H1 (cell line): ENCODE data around the gene CELF2. TPM values are rescaled to one million over a fixed set of nuclear protein-coding genes. Genes with fewer than 3 reads are reported as not detected.

Experiments used
- BCL11A ChIP-seq, 2 experiments: IDR thresholded peaks; one replicate each; pipeline ENCODE4 v1.6.1; 2011; ENCODE audit warnings: low read depth in 2 of 2, low read length in 2 of 2, mild to moderate bottlenecking in 2 of 2
- CTBP2 ChIP-seq: IDR thresholded peaks from 2 replicates; pipeline ENCODE4 v1.7.0; 2011; ENCODE audit warnings: borderline replicate concordance, mild to moderate bottlenecking, moderate library complexity, mixed read lengths, low read length; ENCODE audit not compliant: insufficient read depth, insufficient read length
- EZH2 ChIP-seq: fragments of 200-600 bp; sonication (generic); IDR thresholded peaks from 2 replicates; pipeline ENCODE4 v1.7.1; 2012; ENCODE audit warnings: low read depth, mild to moderate bottlenecking, moderate library complexity, low read length, inconsistent platforms; ENCODE audit not compliant: severe bottlenecking
- polyA plus RNA-seq, 7 experiments: library from polyadenylated mRNA; depleted of rRNA in 3 of 7; stranded (reverse) in 5 of 7; unstranded in 2 of 7; fragments of >200 nt in 5 of 7; fragments of 200-250 nt in 2 of 7; gene quantifications; 1 replicate in 5 of 7; 2 replicates in 1 of 7; 4 replicates in 1 of 7; pipeline versions ENCODE4 v1.2.1 to v1.2.3, GENCODE V29; 2011 to 2013; ENCODE audit warnings: missing spikeins in 2 of 7, mixed read lengths in 2 of 7
- total RNA-seq: library from RNA; stranded (reverse); fragmentation: NEBNext Ultra II Directional; extraction: Animal tissue kit (Norgen Biotek cat#: 25700); gene quantifications from 2 replicates; pipeline ENCODE4 v1.2.1, GENCODE V29; 2021

CELF2 gene
- total and polyA plus RNA-seq, 2 of the 8 experiments (the other 6 are each of a cell fraction or from before 2014, with no cell fraction given) = 18.3 to 22.7 TPM

DNA sequence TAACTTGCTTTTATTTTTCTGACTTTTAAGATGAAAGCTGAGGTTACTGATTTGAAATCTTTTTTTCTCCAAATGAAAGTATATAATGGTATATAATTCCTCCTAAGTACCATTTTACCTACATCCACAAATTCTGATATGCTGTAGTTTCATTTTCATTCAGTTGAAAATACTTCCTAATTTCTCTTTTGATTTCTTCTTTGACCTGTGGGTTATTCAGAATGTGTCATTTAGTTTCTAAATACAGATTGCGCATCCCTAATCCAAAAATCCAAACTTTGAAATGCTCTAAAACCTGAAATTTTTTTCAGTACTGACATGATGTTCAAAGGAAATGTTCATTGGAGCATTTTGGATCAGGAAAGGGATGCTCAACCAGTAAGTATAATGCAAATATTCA, 168.7 kb downstream of the CELF2 start (continued):
- TF ChIP-seq BCL11A (IDR thresholded peaks at IDR 0.05; ENCODE audit: low read depth in 2 of 2, low read length in 2 of 2) (no peak), EZH2 (no peak), CTBP2 (no peak)
